Endodermal cell (in vitro differentiated cells): ENCODE measurements around the gene ANP32A. TPM values are rescaled to one million over a fixed set of nuclear protein-coding genes. Genes with fewer than 3 reads are reported as not detected.

Experiments used
- DNase-seq: peaks from one replicate; pipeline ENCODE4 v3.0.0-alpha.2; 2017
- H3K27ac ChIP-seq: 2 replicates; pipeline ENCODE4 v1.5.1; 2013; ENCODE audit warnings: mild to moderate bottlenecking, low read depth, low read length, moderate library complexity
- H3K27me3 ChIP-seq: 2 replicates; pipeline ENCODE4 v1.6.1; 2013; ENCODE audit warnings: mild to moderate bottlenecking, low read length, moderate library complexity; ENCODE audit not compliant: insufficient read depth, control insufficient read depth, poor library complexity, severe bottlenecking
- H3K36me3 ChIP-seq: 2 replicates; pipeline ENCODE4 v1.7.0; 2013; ENCODE audit warnings: mild to moderate bottlenecking, low read length, moderate library complexity; ENCODE audit not compliant: control insufficient read depth, insufficient read depth
- H3K4me1 ChIP-seq: one replicate; pipeline ENCODE4 v1.7.0; 2013; ENCODE audit warnings: low read length; ENCODE audit not compliant: control insufficient read depth, insufficient read depth
- H3K4me3 ChIP-seq: 2 replicates; pipeline ENCODE4 v1.5.1; 2013; ENCODE audit warnings: mild to moderate bottlenecking, low read length, moderate library complexity
- H3K9ac ChIP-seq: 2 replicates; pipeline ENCODE4 v1.6.1; 2013; ENCODE audit warnings: mild to moderate bottlenecking, low read length, moderate library complexity; ENCODE audit not compliant: poor library complexity, severe bottlenecking; ENCODE audit errors: extremely low read depth
- H3K9me3 ChIP-seq: 2 replicates; pipeline ENCODE4 v1.6.1; 2013; ENCODE audit warnings: mild to moderate bottlenecking, low read length, moderate library complexity; ENCODE audit not compliant: control insufficient read depth
- H3K27ac Mint-ChIP-seq: 2 replicates; pipeline ENCODE4 v1.8.0; 2020; ENCODE audit warnings: mixed read lengths
- H3K27me3 Mint-ChIP-seq: 2 replicates; pipeline ENCODE4 v1.8.0; 2021; ENCODE audit warnings: mild to moderate bottlenecking, mixed read lengths; ENCODE audit not compliant: insufficient read depth
- H3K36me3 Mint-ChIP-seq: 2 replicates; pipeline ENCODE4 v1.8.0; 2020; ENCODE audit warnings: low read depth, mixed read lengths
- H3K4me1 Mint-ChIP-seq: 2 replicates; pipeline ENCODE4 v1.8.0; 2020; ENCODE audit warnings: mixed read lengths
- H3K4me3 Mint-ChIP-seq: 2 replicates; pipeline ENCODE4 v1.8.0; 2020; ENCODE audit warnings: mild to moderate bottlenecking, moderate library complexity, mixed read lengths
- H3K9me3 Mint-ChIP-seq: 2 replicates; pipeline ENCODE4 v1.8.0; 2020; ENCODE audit warnings: mild to moderate bottlenecking, mixed read lengths
- WGBS, 2 experiments: methylation state at CpG; one replicate each; pipeline versions ENCODE4 v1.1.5 to v1.1.7; 2013; ENCODE audit warnings: missing lambda C conversion rate in 2 of 2, mixed read lengths in 1 of 2; ENCODE audit not compliant: insufficient coverage in 1 of 2, insufficient read length in 1 of 2; 5-methylcytosine and 5-hydroxymethylcytosine counted together
- total RNA-seq, 2 donors: library from RNA; stranded (reverse); fragmentation: NEBNext Ultra II Directional in 1 of 2; extraction: Animal tissue kit (Norgen Biotek cat#: 25700) in 1 of 2; gene quantifications; 2 replicates in 1 of 2; 3 replicates in 1 of 2; pipeline ENCODE4 v1.2.1, GENCODE V29; 2021
- TF ChIP-seq, protein P1 (sequence below): fragments of 200-600 bp; sonication (generic); conservative IDR thresholded peaks from 2 replicates; pipeline ENCODE4 v1.5.0; 2021; ENCODE audit warnings: antibody characterized with exemption, mild to moderate bottlenecking

The ANP32A gene
- total RNA-seq, 2 donors from 2014 or later: 346 to 385 TPM

DNA sequence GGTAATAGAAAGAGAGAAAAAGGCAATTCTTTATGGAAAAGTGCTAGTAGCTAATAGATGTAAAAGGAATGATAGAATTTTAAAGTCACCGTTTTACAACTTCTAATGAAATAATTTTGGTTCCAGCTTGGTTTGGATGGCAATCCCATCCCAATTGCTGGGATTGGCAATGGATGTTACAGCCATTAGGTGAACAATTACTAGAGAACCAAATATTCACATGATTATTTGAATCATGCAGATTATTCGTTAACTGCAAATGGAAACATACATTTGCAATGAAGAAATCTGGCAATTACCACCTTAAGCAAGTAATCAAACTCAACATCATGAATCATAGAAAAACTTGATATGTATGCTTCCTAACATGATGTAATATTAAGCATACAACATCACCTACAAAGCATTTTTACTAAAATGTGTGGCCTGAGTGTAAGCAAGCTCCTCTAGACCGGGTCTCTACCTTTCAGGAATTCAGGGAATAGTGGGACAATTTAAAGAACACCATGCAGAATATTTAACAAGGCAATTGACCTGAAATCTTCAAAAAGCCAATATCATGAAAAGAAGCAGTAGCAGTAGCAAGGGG is 26.2 kb upstream of the ANP32A start:
- H3K36me3 Mint-ChIP-seq: no peaks in the 10 kb centered on the region
- H3K27ac ChIP-seq: no peak overlapping the region
- H3K9me3 ChIP-seq: no peaks in the 10 kb centered on the region
- H3K4me3 ChIP-seq: no peak overlapping the region
- H3K4me3 Mint-ChIP-seq: no peak overlapping the region
- peaks cover 9% of the 10 kb centered on the region for H3K4me1 Mint-ChIP-seq
- H3K9ac ChIP-seq: no peak overlapping the region
- no peaks in the 10 kb centered on the region for H3K9me3 Mint-ChIP-seq
- 90 to 98% methylated on average over 2 to 3 of the region's 3 CpGs for WGBS, 2 experiments
- no peak overlapping the region for H3K27ac Mint-ChIP-seq
- peaks cover 7% of the 10 kb centered on the region for H3K4me1 ChIP-seq
- H3K27me3 Mint-ChIP-seq: peaks cover 35% of the 10 kb centered on the region
- no peak for DNase-seq
- peaks cover 33% of the 10 kb centered on the region for H3K27me3 ChIP-seq
- no peaks in the 10 kb centered on the region for H3K36me3 ChIP-seq
- TF ChIP-seq, protein P1, sequence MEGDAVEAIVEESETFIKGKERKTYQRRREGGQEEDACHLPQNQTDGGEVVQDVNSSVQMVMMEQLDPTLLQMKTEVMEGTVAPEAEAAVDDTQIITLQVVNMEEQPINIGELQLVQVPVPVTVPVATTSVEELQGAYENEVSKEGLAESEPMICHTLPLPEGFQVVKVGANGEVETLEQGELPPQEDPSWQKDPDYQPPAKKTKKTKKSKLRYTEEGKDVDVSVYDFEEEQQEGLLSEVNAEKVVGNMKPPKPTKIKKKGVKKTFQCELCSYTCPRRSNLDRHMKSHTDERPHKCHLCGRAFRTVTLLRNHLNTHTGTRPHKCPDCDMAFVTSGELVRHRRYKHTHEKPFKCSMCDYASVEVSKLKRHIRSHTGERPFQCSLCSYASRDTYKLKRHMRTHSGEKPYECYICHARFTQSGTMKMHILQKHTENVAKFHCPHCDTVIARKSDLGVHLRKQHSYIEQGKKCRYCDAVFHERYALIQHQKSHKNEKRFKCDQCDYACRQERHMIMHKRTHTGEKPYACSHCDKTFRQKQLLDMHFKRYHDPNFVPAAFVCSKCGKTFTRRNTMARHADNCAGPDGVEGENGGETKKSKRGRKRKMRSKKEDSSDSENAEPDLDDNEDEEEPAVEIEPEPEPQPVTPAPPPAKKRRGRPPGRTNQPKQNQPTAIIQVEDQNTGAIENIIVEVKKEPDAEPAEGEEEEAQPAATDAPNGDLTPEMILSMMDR: no peak

DNA sequence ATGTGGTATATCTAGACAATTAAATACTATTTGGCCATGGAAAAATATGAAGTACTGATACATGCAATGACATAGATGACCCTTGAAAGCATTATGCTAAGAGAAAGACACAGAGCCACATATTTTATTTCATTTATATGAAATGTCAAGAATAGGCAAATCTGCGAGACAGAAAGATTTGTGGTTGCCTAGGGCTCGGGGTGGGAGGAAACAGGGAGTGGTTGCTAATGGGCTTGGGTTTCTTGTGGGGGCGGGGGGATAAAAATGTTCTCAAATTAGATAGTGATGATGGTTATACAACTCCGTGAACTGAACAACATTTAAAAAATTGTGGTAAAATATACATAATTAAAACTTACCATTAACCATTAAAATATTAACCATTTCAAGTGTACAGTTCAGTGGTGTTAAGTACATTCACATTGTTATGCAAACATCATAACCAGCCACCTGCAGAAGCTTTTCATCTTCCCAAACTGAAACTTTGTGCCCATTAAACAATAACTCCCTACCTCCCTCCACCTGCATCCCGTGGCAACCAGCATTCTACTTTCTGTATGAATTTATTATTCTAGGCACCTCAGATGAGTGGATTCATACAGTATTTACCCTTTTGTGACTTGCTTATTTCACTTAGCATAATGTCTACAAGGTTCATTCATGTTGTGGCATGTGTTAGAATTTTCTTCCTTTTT is 24.3 kb upstream of the ANP32A start:
- no peak for DNase-seq
- H3K27me3 Mint-ChIP-seq: peaks cover 43% of the 10 kb centered on the region
- Histone ChIP-seq H3K9ac (no peak overlapping the region), H3K27ac (no peak overlapping the region), H3K9me3 (no peaks in the 10 kb centered on the region), H3K27me3 (peaks cover 47% of the 10 kb centered on the region), H3K4me1 (peaks cover 6% of the 10 kb centered on the region), H3K4me3 (no peak overlapping the region), H3K36me3 (no peaks in the 10 kb centered on the region)
- H3K9me3 Mint-ChIP-seq: no peaks in the 10 kb centered on the region
- H3K4me1 Mint-ChIP-seq: peaks cover 9% of the 10 kb centered on the region
- no peak overlapping the region for H3K4me3 Mint-ChIP-seq
- H3K36me3 Mint-ChIP-seq: no peaks in the 10 kb centered on the region
- 84 to 100% methylated on average over 1 to 4 of the region's 5 CpGs for WGBS, 2 experiments
- H3K27ac Mint-ChIP-seq: no peak overlapping the region
- TF ChIP-seq, protein P1: no peak

DNA sequence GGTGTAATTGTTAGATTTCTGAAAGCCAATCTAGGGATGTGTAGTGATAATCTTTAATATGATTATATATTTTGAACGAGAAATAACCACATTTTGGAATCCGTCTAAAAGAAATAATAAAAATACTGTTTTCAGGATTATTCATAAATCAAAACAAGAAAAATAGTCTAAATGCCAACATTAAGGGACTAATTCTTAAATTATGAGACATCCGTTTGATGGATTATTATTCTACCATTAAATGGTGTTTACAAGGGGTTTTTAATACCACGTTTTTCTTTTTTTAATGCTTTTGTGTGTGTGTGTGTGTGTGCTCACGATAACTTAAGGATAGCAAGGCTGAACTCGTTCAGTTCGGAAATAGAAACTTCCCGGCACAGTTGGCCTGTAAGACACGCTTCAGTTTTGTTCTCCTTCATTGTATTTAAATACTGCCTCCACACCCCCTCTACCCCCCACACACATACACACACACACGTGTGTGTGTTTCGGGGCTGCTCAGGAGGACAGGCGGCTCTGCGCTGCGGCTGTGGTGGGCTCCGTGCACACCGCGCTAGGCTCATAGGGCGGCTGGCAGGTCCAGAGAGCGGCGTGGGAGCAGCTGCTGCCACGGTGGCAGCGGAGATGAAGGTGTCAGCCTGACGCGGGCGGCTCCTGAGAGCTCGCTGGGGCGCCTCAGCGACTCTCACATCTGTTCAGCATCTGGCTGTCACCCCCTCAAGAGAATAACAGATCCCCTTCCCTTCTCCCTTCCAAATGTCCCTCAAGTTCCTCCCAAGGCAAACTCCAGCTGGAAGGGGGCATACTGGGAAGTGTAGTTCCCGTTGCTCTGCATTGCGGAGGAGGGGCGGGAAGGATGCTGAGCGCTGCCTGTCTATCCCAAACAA is 23.0 kb upstream of the ANP32A start:
- DNase-seq: peak; percentile 83
- Mint-ChIP-seq H3K27me3 (peaks cover 51% of the 10 kb centered on the region), H3K4me3 (peak overlapping the region; percentile 60), H3K9me3 (no peaks in the 10 kb centered on the region), H3K27ac (no peak overlapping the region), H3K4me1 (no peaks in the 10 kb centered on the region), H3K36me3 (no peaks in the 10 kb centered on the region)
- Histone ChIP-seq H3K4me3 (peak overlapping the region; percentile 73), H3K36me3 (no peaks in the 10 kb centered on the region), H3K9ac (peak overlapping the region; percentile 12), H3K27ac (no peak overlapping the region), H3K27me3 (peaks cover 53% of the 10 kb centered on the region), H3K4me1 (no peaks in the 10 kb centered on the region), H3K9me3 (no peaks in the 10 kb centered on the region)
- 14% methylated on average over 30 of the region's 32 CpGs; no CpG with 5 or more reads in 1 of the 2 experiments for WGBS, 2 experiments
- TF ChIP-seq, protein P1: no peak
